SK-MEL-5 (cell line): ENCODE measurements around the gene EOLA1. TPM values are rescaled to one million over a fixed set of nuclear protein-coding genes. Genes with fewer than 3 reads are reported as not detected.
"Not testable (repeated sequence)": the region's sequence is repeated elsewhere in the genome, so short reads cannot be mapped to it uniquely, and the experiment has no call there.

Source experiments
- DNase-seq: peaks from one replicate; pipeline ENCODE4 v3.0.0-alpha.2; 2016; ENCODE audit warnings: low read depth, low spot score
- in situ Hi-C: cut with HindIII; loops from 2 replicates; pipeline ENCODE4 v1.10.0; 2016; ENCODE audit warnings: low sequenced_read_pairs, high pct_unique_total_duplicates, low pct_unique_long_range_greater_than_20kb
- polyA plus RNA-seq, 2 experiments: library from polyadenylated mRNA; depleted of rRNA; stranded (reverse); fragments of >200 nt; gene quantifications; 2 replicates each; pipeline ENCODE4 v1.2.3, GENCODE V29; 2015
- total RNA-seq: library from RNA; depleted of rRNA; stranded (reverse); fragments of >200 nt; shearing (Covaris generic); gene quantifications from 2 replicates; pipeline ENCODE4 v1.2.3, GENCODE V29; 2014; rRNA removed

Gene EOLA1
- total RNA-seq, result 19.4 and 20.9 TPM in 2 replicates
- 14.4 and 16.8 TPM in 2 replicates for polyA plus RNA-seq (2015; cell fraction: cytosol; rRNA removed)
- 12.5 and 27.7 TPM in 2 replicates for polyA plus RNA-seq (2015; cell fraction: nucleus; rRNA removed)

- in situ Hi-C loops, result no loop called here
- peak; percentile 95 for DNase-seq
These were observed at the start of gene EOLA1 for GRCh38 chrX:149540621-149541520. Gene EOLA1, plus strand, starts transcription at chrX:149541012. Its CDS starts 4,619 bp downstream, at chrX:149545631.

GRCh38 chrX:149491812-149492211 lies 49.0 kb upstream of the EOLA1 start:
- DNase-seq, result no peak
- in situ Hi-C loops, result no loop called here

GRCh38 chrX:149493567-149494562 lies 46.9 kb upstream of the EOLA1 start:
- in situ Hi-C loops, result no loop called here
- DNase-seq, result no peak

- no peak for DNase-seq
- in situ Hi-C loops, result no loop called here
These were observed 45.8 kb upstream of the EOLA1 start for GRCh38 chrX:149494844-149495565.

GRCh38 chrX:149495573-149496071 lies 45.2 kb upstream of the EOLA1 start:
- in situ Hi-C loops, result no loop called here
- DNase-seq, result no peak

- in situ Hi-C loops, result no loop called here
- no peak for DNase-seq
These were observed 43.8 kb upstream of the EOLA1 start for GRCh38 chrX:149497054-149497453.

- DNase-seq, result no peak
- in situ Hi-C loops, result no loop called here
These were observed 43.2 kb upstream of the EOLA1 start for GRCh38 chrX:149497626-149498025.

- DNase-seq, result no peak
- in situ Hi-C loops, result no loop called here
These were observed 42.0 kb upstream of the EOLA1 start for GRCh38 chrX:149498767-149499166.

- no peak for DNase-seq
- in situ Hi-C loops, result no loop called here
These were observed 41.0 kb upstream of the EOLA1 start for GRCh38 chrX:149499766-149500165.

- DNase-seq, in situ Hi-C loops: not testable (repeated sequence)
These were observed 37.9 kb upstream of the EOLA1 start for GRCh38 chrX:149502923-149503322.

- DNase-seq, in situ Hi-C loops: not testable (repeated sequence)
These were observed 37.4 kb upstream of the EOLA1 start for GRCh38 chrX:149503446-149503845.

- in situ Hi-C loops, result no loop called here
- DNase-seq, result peak; percentile 42
These were observed 36.4 kb upstream of the EOLA1 start for GRCh38 chrX:149504226-149504914.

- DNase-seq, result peak; percentile 85
- in situ Hi-C loops, result no loop called here
These were observed 35.7 kb upstream of the EOLA1 start, which contains the start of gene IDS for GRCh38 chrX:149504915-149505651. Gene IDS, minus strand, starts transcription at chrX:149505306. Its CDS starts 169 bp downstream, at chrX:149505137.

- in situ Hi-C loops, result no loop called here
- no peak for DNase-seq
These were observed 35.1 kb upstream of the EOLA1 start for GRCh38 chrX:149505671-149506070.

- DNase-seq, result no peak
- in situ Hi-C loops, result no loop called here
These were observed 34.5 kb upstream of the EOLA1 start for GRCh38 chrX:149506349-149506748.

GRCh38 chrX:149508467-149508866 lies 32.3 kb upstream of the EOLA1 start:
- no peak for DNase-seq
- in situ Hi-C loops, result no loop called here
